C4-2B (cell line): Measurements from ENCODE around the gene HGS.

Experiments
- H3K27ac ChIP-seq: fragments of 450-650 bp; 2 replicates; pipeline ENCODE4 v1.5.1; 2017
- ZFX ChIP-seq: fragments of 450-650 bp; IDR thresholded peaks from 2 replicates; pipeline ENCODE4 v1.6.1; 2017
- TF ChIP-seq, protein P1 (sequence below): fragments of 450-650 bp; conservative IDR thresholded peaks from 2 replicates; pipeline ENCODE4 v1.5.1; 2017; ENCODE audit warnings: mild to moderate bottlenecking

Gene HGS

DNA sequence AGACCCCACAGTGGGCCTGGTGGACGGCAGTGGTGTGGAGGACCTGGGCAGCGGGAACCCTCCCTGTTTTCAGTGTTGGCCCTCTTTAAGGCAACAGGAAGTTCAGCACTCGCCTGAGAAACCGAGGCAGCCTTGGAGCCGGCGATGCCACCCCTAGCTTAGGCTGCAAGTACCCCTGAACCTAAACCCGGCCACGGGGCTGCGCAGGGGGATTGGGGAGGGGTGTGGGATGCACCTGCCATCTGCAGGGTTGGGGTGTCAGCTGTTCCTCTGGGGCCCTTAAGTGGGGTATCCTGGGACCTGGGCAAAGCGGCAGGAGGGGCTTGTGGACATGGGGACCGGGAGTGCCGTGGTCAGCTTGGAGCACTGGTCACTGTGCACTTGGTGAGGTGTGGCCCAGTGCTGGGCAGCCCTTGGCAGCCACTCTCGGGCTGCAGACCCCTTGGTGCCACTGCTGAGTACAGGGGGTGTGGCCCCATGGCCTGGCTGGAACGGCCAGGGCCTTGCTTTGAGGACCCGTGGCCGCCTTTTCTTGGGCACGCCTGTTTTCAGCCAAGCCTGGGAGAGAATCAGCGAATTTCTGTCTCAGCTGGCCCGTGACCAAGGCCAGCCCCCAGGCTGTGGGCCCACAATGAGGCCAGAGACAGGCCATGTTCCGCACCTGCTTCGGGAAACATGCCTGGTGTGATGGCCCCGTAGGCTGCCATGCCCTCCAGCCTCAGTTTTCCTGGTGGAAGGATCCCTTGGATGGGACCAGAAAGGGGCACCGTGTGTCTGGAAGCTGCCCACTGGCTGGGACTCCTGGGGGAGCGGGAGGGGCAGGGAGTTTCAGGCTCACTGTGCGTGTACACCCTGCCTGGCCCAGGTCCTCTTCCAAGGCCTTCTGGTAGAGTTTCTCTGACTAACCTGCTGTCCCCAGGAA is 24.2 kb downstream of the HGS start:
- TF ChIP-seq, protein P1, sequence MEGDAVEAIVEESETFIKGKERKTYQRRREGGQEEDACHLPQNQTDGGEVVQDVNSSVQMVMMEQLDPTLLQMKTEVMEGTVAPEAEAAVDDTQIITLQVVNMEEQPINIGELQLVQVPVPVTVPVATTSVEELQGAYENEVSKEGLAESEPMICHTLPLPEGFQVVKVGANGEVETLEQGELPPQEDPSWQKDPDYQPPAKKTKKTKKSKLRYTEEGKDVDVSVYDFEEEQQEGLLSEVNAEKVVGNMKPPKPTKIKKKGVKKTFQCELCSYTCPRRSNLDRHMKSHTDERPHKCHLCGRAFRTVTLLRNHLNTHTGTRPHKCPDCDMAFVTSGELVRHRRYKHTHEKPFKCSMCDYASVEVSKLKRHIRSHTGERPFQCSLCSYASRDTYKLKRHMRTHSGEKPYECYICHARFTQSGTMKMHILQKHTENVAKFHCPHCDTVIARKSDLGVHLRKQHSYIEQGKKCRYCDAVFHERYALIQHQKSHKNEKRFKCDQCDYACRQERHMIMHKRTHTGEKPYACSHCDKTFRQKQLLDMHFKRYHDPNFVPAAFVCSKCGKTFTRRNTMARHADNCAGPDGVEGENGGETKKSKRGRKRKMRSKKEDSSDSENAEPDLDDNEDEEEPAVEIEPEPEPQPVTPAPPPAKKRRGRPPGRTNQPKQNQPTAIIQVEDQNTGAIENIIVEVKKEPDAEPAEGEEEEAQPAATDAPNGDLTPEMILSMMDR = no peak
- TF ChIP-seq ZFX = no peak
- 0 out of 2 replicates have a peak overlapping the region, but pooled peaks have one; percentile 1 for H3K27ac ChIP-seq

DNA sequence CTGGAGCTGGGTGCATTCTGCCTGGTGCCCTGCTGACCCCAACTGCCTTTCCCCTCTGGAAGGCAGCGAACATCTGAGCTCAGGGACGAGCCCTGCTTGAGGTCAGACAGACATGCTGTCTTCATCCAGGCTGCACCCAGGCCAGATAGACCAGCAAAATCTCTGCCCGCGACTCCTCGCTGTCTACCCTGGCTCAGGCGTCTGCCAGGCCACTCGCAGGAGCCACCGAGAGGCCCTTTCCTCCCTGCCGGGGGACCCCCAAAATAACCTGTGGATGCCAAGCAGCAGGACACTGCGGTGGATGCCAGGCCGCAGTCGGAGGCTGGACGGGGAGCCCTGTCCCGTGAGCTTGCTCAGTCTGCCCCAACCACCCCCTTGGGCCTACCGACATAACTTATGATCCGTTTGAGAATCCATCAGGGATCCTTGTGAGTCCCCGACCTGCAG is 25.0 kb downstream of the HGS start:
- TF ChIP-seq, protein P1 = no peak
- TF ChIP-seq ZFX = no peak
- 0 out of 2 replicates have a peak overlapping the region, but pooled peaks have one; percentile 1 for H3K27ac ChIP-seq

DNA sequence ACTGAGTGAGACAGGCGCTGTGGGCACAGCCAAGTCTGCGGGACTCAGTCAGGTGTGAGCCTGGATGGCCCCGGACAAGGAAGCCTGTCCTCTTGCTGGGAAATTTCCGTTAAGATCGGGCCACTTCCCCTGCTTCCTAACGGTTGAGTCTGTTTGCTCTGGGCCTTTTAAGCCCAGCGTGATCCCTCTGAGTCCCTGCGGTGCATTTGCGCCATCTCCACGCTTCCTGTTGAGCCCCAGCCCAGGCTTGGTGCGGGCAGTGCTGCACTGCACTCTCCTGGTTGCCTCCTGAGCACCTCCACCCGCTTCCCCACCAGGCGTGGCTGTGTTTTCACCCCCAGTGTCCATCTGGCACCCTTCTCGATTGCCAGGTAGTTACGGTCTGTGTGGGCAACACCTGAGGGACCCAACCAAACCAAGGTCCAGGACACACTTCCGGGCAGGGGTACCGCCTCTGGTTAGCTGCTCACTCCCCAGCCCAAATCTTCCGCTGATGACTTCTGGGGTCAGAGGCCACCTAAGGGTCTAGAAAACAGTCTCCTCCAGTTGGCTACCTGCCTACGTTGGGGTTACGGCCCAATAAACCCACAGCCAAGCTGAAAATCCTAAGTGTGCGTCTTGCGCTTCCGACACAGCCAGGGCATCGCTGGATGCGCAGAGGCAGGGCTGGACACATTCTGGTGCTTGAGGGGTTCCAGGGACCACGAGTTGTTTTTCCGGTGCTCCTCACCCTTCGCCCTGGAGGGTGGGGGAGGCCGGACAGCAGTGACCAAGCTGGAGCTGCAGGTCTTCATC is 26.9 kb downstream of the HGS start:
- H3K27ac ChIP-seq = peak overlapping the region; percentile 98
- TF ChIP-seq ZFX = no peak
- TF ChIP-seq, protein P1 = no peak

DNA sequence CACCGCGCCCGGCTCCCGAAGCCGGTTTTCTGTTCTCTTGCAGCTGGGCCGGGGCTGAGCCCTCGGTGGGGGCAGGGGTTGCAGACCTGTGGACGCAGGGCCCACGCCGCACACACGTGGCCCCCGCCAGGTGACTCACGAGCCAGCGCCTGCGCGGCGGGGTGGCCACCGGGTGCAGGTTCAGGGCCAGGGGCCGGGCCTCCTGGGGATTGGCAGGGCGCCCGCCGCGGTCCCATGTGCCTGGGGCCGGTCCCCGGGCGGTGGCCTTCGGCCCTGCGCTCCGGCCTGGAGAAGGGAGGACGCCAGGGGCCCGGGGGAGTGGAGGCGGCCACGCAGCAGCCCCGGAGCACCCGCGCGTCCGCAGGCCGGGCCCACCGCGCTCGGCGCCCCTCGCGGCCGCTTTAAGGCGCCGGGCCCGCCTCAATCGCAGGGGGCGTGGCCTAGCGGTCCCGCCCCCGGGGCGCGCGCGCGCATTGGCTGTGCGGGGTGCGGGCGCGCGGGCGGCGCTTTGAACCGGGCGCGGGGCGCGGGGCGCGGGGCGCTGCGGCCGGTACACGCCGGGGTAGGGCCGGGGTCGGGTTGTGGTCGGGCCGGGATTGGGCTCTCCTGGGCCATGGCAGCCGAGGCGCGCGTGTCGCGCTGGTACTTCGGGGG is 28.1 kb downstream of the HGS start, which contains the start of gene SLC25A10:
TSS of gene SLC25A10 (plus strand) at position 471 of the 654 bp plus-strand sequence. CDS start at position 614, 143 bp downstream.
- TF ChIP-seq ZFX = no peak; the same call in 1 of the 2 replicates
- TF ChIP-seq, protein P1 = no peak
- H3K27ac ChIP-seq = peak within 1 kb of the TSS; percentile 98

DNA sequence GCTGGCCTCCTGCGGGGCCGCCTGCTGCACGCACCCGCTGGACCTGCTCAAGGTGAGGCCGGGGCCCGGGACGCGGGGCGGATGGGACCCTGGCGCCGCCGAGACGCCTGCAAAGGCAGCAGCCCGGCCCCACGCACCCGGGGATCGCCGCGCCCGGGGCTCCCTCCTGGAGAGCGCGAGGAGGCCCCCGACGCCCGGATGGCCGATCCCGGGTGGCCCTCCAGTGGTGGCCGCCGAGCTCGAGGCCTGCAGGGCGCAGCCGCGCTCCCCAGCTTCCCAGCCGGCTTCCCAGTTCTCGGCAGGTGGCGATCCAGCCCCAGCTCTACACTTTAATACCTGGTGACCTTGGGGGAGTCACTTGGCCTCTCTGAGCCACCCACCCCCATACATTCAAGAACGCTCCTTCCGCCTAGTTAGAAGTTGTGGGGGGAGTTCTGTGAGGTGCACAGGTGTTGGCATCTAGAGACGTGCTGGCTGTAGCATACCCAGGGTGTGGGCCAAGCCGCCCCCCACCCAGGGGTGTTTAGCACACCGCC is 28.7 kb downstream of the HGS start:
- peak overlapping the region; percentile 98 for H3K27ac ChIP-seq
- peak; percentile 82 for TF ChIP-seq ZFX
- TF ChIP-seq, protein P1 = no peak; the same call in 1 of the 2 replicates

DNA sequence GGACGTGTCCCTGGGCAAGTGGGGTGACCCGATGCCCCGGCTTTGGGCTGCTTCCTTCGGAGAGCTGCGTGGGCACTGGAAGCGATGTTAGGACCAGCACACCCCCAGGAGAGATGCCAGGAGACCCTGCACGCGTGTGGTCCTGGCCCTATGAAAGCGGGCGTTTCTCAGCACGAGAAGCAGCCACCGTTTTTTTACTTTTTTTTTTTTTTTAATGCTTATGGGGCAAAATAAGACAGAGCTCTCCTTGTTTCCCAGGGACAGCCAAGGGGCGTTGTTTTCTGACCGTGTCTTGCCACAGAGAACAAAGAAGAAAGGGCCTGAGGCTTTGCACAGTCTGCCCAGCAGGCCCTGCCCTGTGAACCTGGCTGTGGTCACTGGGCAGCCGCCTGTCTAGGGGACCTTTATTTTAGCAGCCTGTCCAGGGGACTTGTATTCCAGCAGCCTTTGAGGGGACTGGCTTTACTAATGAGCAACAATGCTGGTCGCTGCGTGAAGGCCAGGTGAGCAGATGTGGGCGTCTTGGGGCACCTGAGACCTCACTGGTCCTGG is 29.3 kb downstream of the HGS start:
- TF ChIP-seq, protein P1 = no peak
- H3K27ac ChIP-seq = peak overlapping the region; percentile 98
